GM20431 (cell line): Measurements from ENCODE around the gene BEGAIN.

Source experiments
- in situ Hi-C: fragments of 300-500 bp; cut with MseI, MboI; formaldehyde crosslinking; loops from one replicate; pipeline ENCODE4 v1.15.0; 2020; ENCODE audit warnings: low sequenced_read_pairs; ENCODE audit not compliant: unreplicated experiment

Gene BEGAIN

GRCh38 chr14:100587086-100587762 is at the start of gene BEGAIN:
Gene BEGAIN (minus strand): TSS chr14:100587417. CDS start chr14:100587290, 127 bp downstream.
- in situ Hi-C loops: no loop called here

DNA sequence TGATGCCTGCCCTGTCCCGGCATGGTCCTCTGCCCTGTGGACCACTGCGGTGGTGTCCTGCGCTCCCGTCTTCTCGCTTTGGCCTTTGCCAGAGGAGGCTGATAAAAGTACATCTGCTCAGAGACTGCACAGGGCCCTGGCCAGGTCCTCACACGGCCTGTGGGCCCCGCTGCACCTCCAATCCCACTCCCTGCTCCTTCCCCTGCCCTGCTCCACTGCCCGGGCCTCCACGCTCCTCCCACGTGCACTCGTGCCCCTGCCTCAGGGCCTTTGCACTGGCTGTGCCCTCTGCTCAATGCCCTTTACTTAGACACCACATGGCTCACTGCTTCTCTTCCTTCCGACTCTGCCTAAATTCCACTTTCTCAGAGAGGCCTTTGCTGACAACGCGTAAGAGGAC is 49.3 kb upstream of the BEGAIN start:
- in situ Hi-C loops: no loop called here

GRCh38 chr14:100634026-100634425 is 46.8 kb upstream of the BEGAIN start:
- in situ Hi-C loops: no loop called here

- in situ Hi-C loops: no loop called here
These were observed 46.2 kb upstream of the BEGAIN start for GRCh38 chr14:100633406-100633805.

- in situ Hi-C loops: no loop called here
These were observed 42.5 kb upstream of the BEGAIN start for GRCh38 chr14:100629696-100630095.

- in situ Hi-C loops: no loop called here
These were observed 41.9 kb upstream of the BEGAIN start for GRCh38 chr14:100629098-100629497.

DNA sequence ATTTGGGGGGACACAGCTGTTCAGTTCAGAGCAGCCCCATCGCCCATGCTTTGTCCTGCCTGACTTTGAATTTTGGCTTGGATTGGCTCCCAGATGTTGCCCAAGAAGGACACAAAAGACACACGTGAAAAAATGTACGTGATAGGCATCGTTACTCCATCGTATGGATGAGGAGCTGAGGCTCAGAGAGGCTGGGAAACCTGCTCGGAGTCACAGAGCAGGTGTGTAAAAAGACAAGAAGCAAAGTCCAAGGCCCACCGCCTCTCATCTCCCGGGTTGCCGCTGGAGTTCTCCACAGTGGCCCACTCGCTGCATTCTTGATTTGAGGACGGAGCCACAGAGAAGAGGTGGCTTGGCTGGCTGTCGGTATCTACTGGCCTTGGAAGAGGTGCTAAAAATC is 41.0 kb upstream of the BEGAIN start:
- in situ Hi-C loops: no loop called here

- in situ Hi-C loops: no loop called here
These were observed 39.4 kb upstream of the BEGAIN start for GRCh38 chr14:100626614-100627013.

DNA sequence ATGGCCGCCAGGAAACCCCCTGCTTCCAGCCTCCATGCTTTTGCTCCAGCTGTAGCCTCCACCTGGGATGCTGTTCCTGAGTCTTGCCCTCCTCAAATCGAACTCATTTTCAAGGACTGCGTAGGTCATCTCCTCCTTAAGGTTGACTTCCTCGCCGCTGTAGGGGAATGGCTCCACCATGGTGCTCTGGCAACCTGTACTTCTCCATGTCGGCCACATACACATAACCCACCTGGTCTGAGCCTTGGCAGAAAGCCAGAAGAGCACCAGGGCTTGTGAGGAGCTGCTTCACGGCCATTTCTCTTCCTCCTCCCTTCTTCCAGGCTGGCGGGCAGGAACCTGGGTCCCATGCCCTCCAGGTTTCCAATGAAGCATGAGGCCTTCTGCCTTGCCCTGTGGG is 36.7 kb upstream of the BEGAIN start:
- in situ Hi-C loops: no loop called here

- in situ Hi-C loops: no loop called here
These were observed 36.3 kb upstream of the BEGAIN start for GRCh38 chr14:100623557-100623956.

- in situ Hi-C loops: no loop called here
These were observed 35.7 kb upstream of the BEGAIN start for GRCh38 chr14:100622708-100623485.

DNA sequence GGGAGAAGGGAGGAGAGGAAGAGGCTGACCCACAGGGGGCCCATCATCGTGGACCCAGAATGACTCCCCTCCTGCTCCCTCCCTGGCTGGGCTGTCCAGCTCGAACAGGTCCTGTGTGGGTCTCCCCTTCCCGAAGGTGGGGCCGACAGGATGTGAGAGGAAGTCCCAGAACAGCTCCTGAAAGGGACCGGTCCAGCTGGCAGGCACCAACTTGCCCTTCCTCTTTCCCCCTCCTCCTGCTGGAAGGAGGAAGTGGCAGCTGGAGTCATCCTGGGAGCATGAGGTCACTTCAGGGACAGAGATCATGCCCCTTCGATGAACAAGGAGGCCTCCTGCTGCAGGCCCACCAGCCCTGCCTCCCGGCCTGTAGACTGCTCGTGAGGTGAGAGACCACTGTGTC is 35.0 kb upstream of the BEGAIN start:
- in situ Hi-C loops: no loop called here

- in situ Hi-C loops: no loop called here
These were observed 34.6 kb upstream of the BEGAIN start for GRCh38 chr14:100621806-100622205.

DNA sequence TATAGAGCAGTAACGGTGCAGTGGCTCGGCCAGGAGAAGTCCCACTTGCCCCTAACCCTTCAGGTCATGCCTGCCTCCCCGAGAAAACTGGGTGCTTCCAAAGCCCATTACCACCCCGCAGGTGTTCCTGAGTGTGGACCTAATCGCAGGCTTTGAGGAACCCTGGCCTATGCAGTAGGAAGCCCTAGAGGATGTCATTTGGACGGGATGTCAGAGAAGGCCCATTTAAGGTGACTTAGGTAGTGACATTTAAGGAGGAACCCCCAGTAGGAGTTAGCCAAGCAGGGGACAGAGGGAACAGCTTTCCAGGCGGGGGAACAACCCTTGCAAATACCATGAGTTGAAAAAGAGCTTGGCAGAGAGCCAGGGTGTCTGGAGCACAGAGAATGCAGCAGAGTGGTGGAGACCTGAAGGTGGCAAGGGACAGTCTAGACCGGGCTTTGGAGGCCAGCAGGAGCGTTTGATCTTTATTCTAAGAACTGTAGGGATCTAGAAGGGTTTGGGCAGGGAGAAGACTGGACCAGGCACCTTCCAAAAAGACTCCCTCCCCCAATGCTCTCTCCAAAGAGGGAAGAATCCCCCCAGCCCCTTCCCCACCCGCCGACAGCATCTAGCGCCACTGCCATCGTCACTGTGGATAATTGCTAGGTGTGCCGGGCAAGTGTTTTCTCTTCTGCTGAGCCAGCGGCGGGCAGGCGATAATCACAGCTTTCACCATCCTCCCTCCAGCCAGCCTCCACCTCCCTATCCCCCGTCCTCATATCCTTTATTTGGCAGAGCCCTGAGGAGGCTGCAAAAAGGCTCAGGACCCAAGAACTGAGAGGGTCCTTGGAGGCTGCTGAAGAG is 33.3 kb upstream of the BEGAIN start:
- in situ Hi-C loops: no loop called here

DNA sequence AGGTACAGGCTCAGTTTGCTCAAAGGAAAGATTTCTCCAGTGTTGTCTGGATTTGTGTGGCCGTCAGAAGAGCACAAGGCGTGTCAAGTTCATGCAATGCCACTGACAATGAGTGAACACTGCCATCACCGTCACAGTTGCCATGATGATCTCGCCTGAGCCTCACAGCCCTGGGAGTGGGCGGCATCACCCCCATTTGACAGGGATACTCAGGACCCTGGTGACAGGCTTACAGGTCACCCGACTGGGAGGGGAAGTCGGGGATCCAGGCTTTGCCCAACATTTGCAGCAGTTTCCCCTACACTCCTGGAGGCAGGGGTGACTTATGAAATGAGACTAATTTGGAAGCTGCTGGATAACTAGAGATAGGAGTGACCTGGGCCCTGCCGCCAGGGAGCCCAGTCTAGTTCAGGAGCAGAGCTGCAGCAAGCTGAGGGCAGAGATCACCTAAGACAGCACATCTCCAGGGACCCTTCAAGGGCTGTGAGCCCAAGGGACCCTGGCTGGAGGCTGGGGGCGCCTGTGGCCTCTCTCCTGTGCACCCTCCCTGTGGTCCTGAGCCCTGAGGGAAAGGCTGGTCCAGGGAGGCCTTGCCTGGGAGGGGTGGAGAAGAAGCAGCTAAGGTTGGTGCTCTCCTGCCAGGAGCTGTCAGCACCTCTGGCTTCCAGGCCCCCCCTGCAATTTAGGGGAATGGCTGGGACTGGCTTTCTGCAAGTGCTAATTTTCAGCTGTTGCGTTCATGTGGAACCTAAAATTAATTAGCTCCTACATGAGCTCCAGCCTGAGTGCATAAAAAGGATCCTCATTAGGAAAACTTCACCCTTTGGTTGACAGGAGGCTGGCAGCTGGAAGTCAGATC is 32.4 kb upstream of the BEGAIN start:
- in situ Hi-C loops: no loop called here

DNA sequence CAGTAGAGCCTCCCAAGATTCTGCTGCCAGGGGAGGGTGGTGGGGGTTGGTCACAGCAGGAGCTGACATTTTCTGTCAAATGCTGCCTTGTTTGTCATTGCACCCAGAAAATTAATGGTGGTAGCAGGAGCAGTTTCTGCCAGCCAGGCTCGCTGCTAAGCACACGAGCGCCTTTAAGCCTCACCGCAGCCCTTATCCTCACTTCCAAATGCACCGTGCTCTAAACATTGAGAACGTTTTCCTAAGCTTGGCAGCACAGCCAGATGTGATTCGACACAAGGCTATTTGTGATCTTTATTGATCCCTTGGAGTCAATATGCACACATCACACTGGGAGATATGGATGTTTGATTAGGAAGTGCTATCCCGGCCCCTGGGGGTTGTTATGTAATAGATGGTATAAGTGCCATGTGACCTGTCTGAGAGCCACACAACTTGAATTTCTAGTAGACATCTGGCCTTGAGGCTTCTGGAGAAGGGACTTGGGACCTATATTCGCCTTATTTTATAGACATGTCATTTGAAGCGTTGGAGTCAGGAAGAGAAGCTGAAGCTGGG is 31.6 kb upstream of the BEGAIN start:
- in situ Hi-C loops: no loop called here

GRCh38 chr14:100618318-100618693 is 31.1 kb upstream of the BEGAIN start:
- in situ Hi-C loops: no loop called here

DNA sequence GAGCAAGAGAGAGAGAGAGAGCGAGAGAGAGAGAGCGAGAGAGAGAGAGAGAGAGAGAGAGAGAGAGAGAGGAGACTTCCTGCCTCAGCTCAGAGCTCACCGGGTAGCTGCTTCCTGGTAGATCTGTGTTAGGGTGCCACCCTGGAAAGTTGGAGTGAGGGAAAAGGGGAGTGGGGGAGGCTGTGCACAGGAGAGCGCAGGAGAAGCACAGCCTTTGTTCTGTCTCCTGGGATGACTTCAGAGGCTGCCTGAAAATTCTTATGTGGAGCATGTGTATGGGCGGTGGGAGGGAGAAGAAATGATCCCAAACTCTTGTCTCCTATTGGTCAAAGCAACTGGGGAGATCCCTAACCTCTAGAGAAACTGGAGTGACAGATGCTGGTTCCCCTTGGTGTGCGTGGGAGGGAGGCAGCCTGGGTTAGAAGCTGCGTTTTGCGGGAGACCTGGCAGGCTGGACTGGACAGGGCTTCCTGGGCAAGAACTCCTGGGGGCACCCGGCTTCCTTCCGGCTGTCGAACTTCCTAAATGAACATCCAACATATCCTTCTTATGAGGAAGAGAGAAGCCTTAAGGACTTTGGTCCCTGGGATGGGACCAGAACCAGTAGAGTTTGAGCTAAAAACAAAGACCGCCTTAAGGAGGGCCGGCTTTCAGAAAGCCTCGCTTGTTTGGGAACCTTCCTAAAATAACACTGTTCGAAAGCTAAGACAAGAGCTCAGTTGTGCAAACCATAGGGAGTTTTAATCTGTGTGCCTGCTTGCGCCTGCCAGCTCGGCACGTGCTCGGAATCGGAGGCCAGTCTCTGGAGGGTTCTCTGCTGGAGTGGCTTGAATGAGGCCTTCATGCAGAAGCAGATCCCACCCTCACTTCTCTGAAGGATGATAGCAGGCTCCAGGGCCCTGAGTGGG is 30.4 kb upstream of the BEGAIN start:
- in situ Hi-C loops: no loop called here
